Myocyte (in vitro differentiated cells): ENCODE results near the gene MIS18BP1. TPM values are rescaled to one million over a fixed set of nuclear protein-coding genes. Genes with fewer than 3 reads are reported as not detected.
"Not testable (repeated sequence)": the region's sequence is repeated elsewhere in the genome, so short reads cannot be mapped to it uniquely, and the experiment has no call there.

Experiments
- DNase-seq: peaks from one replicate; pipeline ENCODE4 v3.0.0-alpha.2; 2012; ENCODE audit warnings: low read depth
- total RNA-seq: library from RNA; depleted of rRNA; stranded (reverse); fragments of >200 nt; gene quantifications from 2 replicates; pipeline ENCODE4 v1.2.3, GENCODE V29; 2014

The MIS18BP1 gene
- total RNA-seq, 1 donor from 2014 or later: 13.5 TPM

- DNase-seq: peak; percentile 6
Measured at GRCh38 chr14:45246691-45247090, 6.3 kb downstream of the MIS18BP1 start.

GRCh38 chr14:45246151-45246550 is 6.9 kb downstream of the MIS18BP1 start:
- DNase-seq: peak; percentile 50

GRCh38 chr14:45242706-45243105 is 10.3 kb downstream of the MIS18BP1 start:
- DNase-seq: no peak

GRCh38 chr14:45238988-45239387 is 14.0 kb downstream of the MIS18BP1 start:
- DNase-seq: no peak

- DNase-seq: no peak
Measured at GRCh38 chr14:45227566-45227965, 25.4 kb downstream of the MIS18BP1 start.

GRCh38 chr14:45222485-45223262 is 30.3 kb downstream of the MIS18BP1 start:
- no peak for DNase-seq

GRCh38 chr14:45214341-45214740 is 38.7 kb downstream of the MIS18BP1 start:
- not testable (repeated sequence) for DNase-seq

GRCh38 chr14:45213716-45214115 is 39.3 kb downstream of the MIS18BP1 start:
- not testable (repeated sequence) for DNase-seq

- no peak for DNase-seq
Measured at GRCh38 chr14:45212231-45212630, 40.8 kb downstream of the MIS18BP1 start.

- no peak for DNase-seq
Measured at GRCh38 chr14:45211295-45211694, 41.7 kb downstream of the MIS18BP1 start.

- no peak for DNase-seq
Measured at GRCh38 chr14:45210159-45210558, 42.8 kb downstream of the MIS18BP1 start.

- no peak for DNase-seq
Measured at GRCh38 chr14:45204241-45204640, 48.8 kb downstream of the MIS18BP1 start.

- DNase-seq: peak; percentile 76
Measured at GRCh38 chr14:45201905-45202304, 51.1 kb downstream of the MIS18BP1 start.

GRCh38 chr14:45199230-45199629 is 53.8 kb downstream of the MIS18BP1 start:
- peak; percentile 45 for DNase-seq

GRCh38 chr14:45198551-45198950 is 54.5 kb downstream of the MIS18BP1 start:
- DNase-seq: peak; percentile 30

GRCh38 chr14:45194964-45195363 is 58.0 kb downstream of the MIS18BP1 start:
- DNase-seq: no peak

- no peak for DNase-seq
Measured at GRCh38 chr14:45185100-45185814, 67.7 kb downstream of the MIS18BP1 start.

GRCh38 chr14:45181806-45182205 is 71.2 kb downstream of the MIS18BP1 start:
- no peak for DNase-seq

- no peak for DNase-seq
Measured at GRCh38 chr14:45181329-45181728, 71.7 kb downstream of the MIS18BP1 start.

- DNase-seq: no peak
Measured at GRCh38 chr14:45177076-45177475, 75.9 kb downstream of the MIS18BP1 start.

GRCh38 chr14:45169906-45170305 is 83.1 kb downstream of the MIS18BP1 start:
- DNase-seq: no peak

- DNase-seq: peak; percentile 13
Measured at GRCh38 chr14:45156067-45156466, 96.9 kb downstream of the MIS18BP1 start.
